HL-60/S4 treated with phorbol 12-myristate 13-acetate at 8.2 ng/mL for 4 days and 3 days (cell line): ENCODE measurements around the gene PI4KA.
"Not testable (repeated sequence)": the region's sequence is repeated elsewhere in the genome, so short reads cannot be mapped to it uniquely, and the experiment has no call there.

Source experiments
- in situ Hi-C: fragments of 300-500 bp; cut with MboI; formaldehyde crosslinking; loops from 2 replicates; pipeline ENCODE4 v1.15.0; 2022; ENCODE audit warnings: low sequenced_read_pairs

PI4KA gene

GRCh38 chr22:20779014-20779817 is 79.4 kb downstream of the PI4KA start:
- in situ Hi-C loops: no loop called here

- in situ Hi-C loops: no loop called here
These were observed 81.0 kb downstream of the PI4KA start for GRCh38 chr22:20777420-20778177.

GRCh38 chr22:20776624-20777405 is 81.8 kb downstream of the PI4KA start:
- in situ Hi-C loops: no loop called here

GRCh38 chr22:20775342-20775895 is 83.2 kb downstream of the PI4KA start:
- in situ Hi-C loops: no loop called here

GRCh38 chr22:20774882-20775281 is 83.7 kb downstream of the PI4KA start:
- in situ Hi-C loops: no loop called here

GRCh38 chr22:20773793-20774212 is 84.8 kb downstream of the PI4KA start, which contains the start of gene SERPIND1:
Gene SERPIND1, plus strand, starts transcription at chr22:20774113. Its CDS starts 5,200 bp downstream, at chr22:20779313.
- in situ Hi-C loops: no loop called here

GRCh38 chr22:20771918-20772625 is 86.5 kb downstream of the PI4KA start:
- in situ Hi-C loops: no loop called here

- in situ Hi-C loops: not testable (repeated sequence)
These were observed 89.2 kb downstream of the PI4KA start for GRCh38 chr22:20769496-20769826.

- in situ Hi-C loops: no loop called here
These were observed 92.1 kb downstream of the PI4KA start for GRCh38 chr22:20766530-20766929.

GRCh38 chr22:20765938-20766337 is 92.7 kb downstream of the PI4KA start:
- in situ Hi-C loops: no loop called here

GRCh38 chr22:20764729-20765128 is 93.9 kb downstream of the PI4KA start:
- in situ Hi-C loops: no loop called here

GRCh38 chr22:20764471-20764720 is 94.2 kb downstream of the PI4KA start:
- in situ Hi-C loops: no loop called here

GRCh38 chr22:20763630-20764470 is 94.8 kb downstream of the PI4KA start:
- in situ Hi-C loops: no loop called here

GRCh38 chr22:20762233-20762796 is 96.3 kb downstream of the PI4KA start:
- in situ Hi-C loops: no loop called here

GRCh38 chr22:20761536-20761935 is 97.1 kb downstream of the PI4KA start:
- in situ Hi-C loops: no loop called here

GRCh38 chr22:20760084-20760483 is 98.5 kb downstream of the PI4KA start:
- in situ Hi-C loops: no loop called here

GRCh38 chr22:20758688-20759087 is 99.9 kb downstream of the PI4KA start:
- in situ Hi-C loops: no loop called here

- in situ Hi-C loops: no loop called here
These were observed 101.8 kb downstream of the PI4KA start for GRCh38 chr22:20756846-20757245.

- in situ Hi-C loops: no loop called here
These were observed 105.7 kb downstream of the PI4KA start for GRCh38 chr22:20752873-20753272.
